ENCODE results near the gene OR1A2. TPM values are rescaled to one million over a fixed set of nuclear protein-coding genes. Genes with fewer than 3 reads are reported as not detected.
A peak's percentile ranks its signal among the peaks of the same experiment; 100 is the strongest.
"Not testable (repeated sequence)": the region's sequence is repeated elsewhere in the genome, so short reads cannot be mapped to it uniquely, and the experiment has no call there.

The OR1A2 gene
- polyA plus RNA-seq (ENCODE audit: insufficient read depth in 1 of 5, insufficient read length in 5 of 5, low replicate concordance in 1 of 5): not detected
- long read RNA-seq, donor 1: 0 reads
- long read RNA-seq, donor 2: 0 reads
- long read RNA-seq, donor 3: 0 reads
- long read RNA-seq, donor 4: 0 reads
- long read RNA-seq, donor 5: 0 reads
- long read RNA-seq, donor 6: 0 reads
- long read RNA-seq, donor 7: 0 reads
- long read RNA-seq, donor 8: 0 reads

- DNase-seq: no peak
Measured at GRCh38 chr17:3197219-3197618, at the start of gene OR1A2. Gene OR1A2 (plus strand): TSS chr17:3197519. CDS start chr17:3197519, 0 bp downstream.

GRCh38 chr17:3157218-3157617 lies 40.1 kb upstream of the OR1A2 start:
- DNase-seq: no peak

GRCh38 chr17:3167574-3167973 lies 29.7 kb upstream of the OR1A2 start:
- no peak for DNase-seq

GRCh38 chr17:3189961-3190360 lies 7.4 kb upstream of the OR1A2 start:
- no peak for DNase-seq

GRCh38 chr17:3207367-3207766 lies 10.0 kb downstream of the OR1A2 start, which contains the start of gene OR1A1:
Gene OR1A1 (plus strand): TSS chr17:3207667. CDS start chr17:3215621, 7,954 bp downstream.
- DNase-seq: no peak

- no peak for DNase-seq
Measured at GRCh38 chr17:3208484-3208883, 11.2 kb downstream of the OR1A2 start.

GRCh38 chr17:3213001-3213400 lies 15.7 kb downstream of the OR1A2 start:
- DNase-seq: no peak

- DNase-seq: no peak
Measured at GRCh38 chr17:3213587-3213986, 16.3 kb downstream of the OR1A2 start.

- DNase-seq: not testable (repeated sequence)
Measured at GRCh38 chr17:3219978-3220377, 22.7 kb downstream of the OR1A2 start.

GRCh38 chr17:3221850-3222249 lies 24.5 kb downstream of the OR1A2 start:
- no peak for DNase-seq

- DNase-seq: no peak
Measured at GRCh38 chr17:3222505-3222904, 25.2 kb downstream of the OR1A2 start.

- DNase-seq: not testable (repeated sequence)
Measured at GRCh38 chr17:3224721-3225352, 27.5 kb downstream of the OR1A2 start.

- DNase-seq: not testable (repeated sequence)
Measured at GRCh38 chr17:3232300-3232699, 35.0 kb downstream of the OR1A2 start.

- peak; percentile 19 to 23 for DNase-seq
Measured at GRCh38 chr17:3238685-3239084, 41.4 kb downstream of the OR1A2 start.

- DNase-seq: not testable (repeated sequence)
Measured at GRCh38 chr17:3241044-3241443, 43.7 kb downstream of the OR1A2 start.

GRCh38 chr17:3244841-3245240 lies 47.5 kb downstream of the OR1A2 start:
- not testable (repeated sequence) for DNase-seq

Other genes with a start within 250 kb of the OR1A2 start
- not detected for gene OR1D5, start 133.9 kb upstream of the OR1A2 start, polyA plus RNA-seq (ENCODE audit: insufficient read depth in 1 of 5, insufficient read length in 5 of 5, low replicate concordance in 1 of 5)
- gene OR1D2, start 93.1 kb upstream of the OR1A2 start, polyA plus RNA-seq (ENCODE audit: insufficient read depth in 1 of 5, insufficient read length in 5 of 5, low replicate concordance in 1 of 5): under 1 TPM in 2 of 5 donors, not detected in 3; 0.03 to 0.06 TPM
- not detected for gene OR1G1, start 70.0 kb upstream of the OR1A2 start, polyA plus RNA-seq (ENCODE audit: insufficient read depth in 1 of 5, insufficient read length in 5 of 5, low replicate concordance in 1 of 5)
- gene OR1A1, start 10.1 kb downstream of the OR1A2 start, polyA plus RNA-seq (ENCODE audit: insufficient read depth in 1 of 5, insufficient read length in 5 of 5, low replicate concordance in 1 of 5): under 1 TPM in 3 of 5 donors, not detected in 2; 0.07 to 0.12 (median 0.09) TPM
- under 1 TPM in 1 of 5 donors, not detected in 4; 0.09 TPM for gene OR3A1, start 100.8 kb downstream of the OR1A2 start, polyA plus RNA-seq (ENCODE audit: insufficient read depth in 1 of 5, insufficient read length in 5 of 5, low replicate concordance in 1 of 5)
- gene OR3A2, start 188.8 kb downstream of the OR1A2 start, polyA plus RNA-seq (ENCODE audit: insufficient read depth in 1 of 5, insufficient read length in 5 of 5, low replicate concordance in 1 of 5): under 1 TPM in 4 of 5 donors, not detected in 1; 0.16 to 0.85 (median 0.35) TPM
- gene OR1E1, start 200.9 kb downstream of the OR1A2 start, polyA plus RNA-seq (ENCODE audit: insufficient read depth in 1 of 5, insufficient read length in 5 of 5, low replicate concordance in 1 of 5): under 1 TPM in 1 of 5 donors, not detected in 4; 0.10 TPM
- under 1 TPM in 3 of 5 donors, not detected in 2; 0.06 to 0.15 (median 0.13) TPM for gene OR3A3, start 213.9 kb downstream of the OR1A2 start, polyA plus RNA-seq (ENCODE audit: insufficient read depth in 1 of 5, insufficient read length in 5 of 5, low replicate concordance in 1 of 5)
- gene OR1E2, start 236.3 kb downstream of the OR1A2 start, polyA plus RNA-seq (ENCODE audit: insufficient read depth in 1 of 5, insufficient read length in 5 of 5, low replicate concordance in 1 of 5): under 1 TPM in 1 of 5 donors, not detected in 4; 0.18 TPM

Measured in right lung (tissue), 10 donors.